H9 (cell line): Measurements from ENCODE around the gene R3HDM1. TPM values are rescaled to one million over a fixed set of nuclear protein-coding genes. Genes with fewer than 3 reads are reported as not detected.

ENCODE experiments used
- DNase-seq: peaks from one replicate; pipeline ENCODE4 v3.0.0-alpha.2; 2017
- H2AFZ ChIP-seq: one replicate; pipeline ENCODE4 v1.6.1; 2013; ENCODE audit warnings: mild to moderate bottlenecking, low read length, control low read depth, moderate library complexity
- H2AK5ac ChIP-seq: 2 replicates; pipeline ENCODE4 v1.6.1; 2013; ENCODE audit warnings: low read length, control low read depth, mixed read lengths; ENCODE audit not compliant: insufficient read length
- H2BK120ac ChIP-seq: one replicate; pipeline ENCODE4 v1.6.1; 2013; ENCODE audit warnings: low read depth, mild to moderate bottlenecking, low read length, control low read depth, inconsistent platforms; ENCODE audit not compliant: poor library complexity, severe bottlenecking
- H2BK12ac ChIP-seq: 2 replicates; pipeline ENCODE4 v1.6.1; 2013; ENCODE audit warnings: low read length, control low read depth, mixed read lengths, low read depth; ENCODE audit not compliant: insufficient read length
- H2BK15ac ChIP-seq: 2 replicates; pipeline ENCODE4 v1.6.1; 2013; ENCODE audit warnings: low read depth, low read length, control low read depth
- H2BK20ac ChIP-seq: one replicate; pipeline ENCODE4 v1.6.1; 2013; ENCODE audit warnings: low read depth, mild to moderate bottlenecking, low read length, control low read depth, inconsistent platforms; ENCODE audit not compliant: poor library complexity, severe bottlenecking
- H2BK5ac ChIP-seq: 2 replicates; pipeline ENCODE4 v1.6.1; 2013; ENCODE audit warnings: low read length, control low read depth, mixed read lengths; ENCODE audit not compliant: insufficient read length
- H3K14ac ChIP-seq: 2 replicates; pipeline ENCODE4 v1.6.1; 2013; ENCODE audit warnings: low read length, control low read depth; ENCODE audit not compliant: insufficient read depth
- H3K18ac ChIP-seq: 2 replicates; pipeline ENCODE4 v1.6.1; 2013; ENCODE audit warnings: low read depth, mild to moderate bottlenecking, mixed read lengths, low read length, control low read depth; ENCODE audit not compliant: insufficient read length
- H3K23ac ChIP-seq: 2 replicates; pipeline ENCODE4 v1.6.1; 2013; ENCODE audit warnings: low read length, control low read depth, mixed read lengths, low read depth; ENCODE audit not compliant: insufficient read length
- H3K23me2 ChIP-seq: 2 replicates; pipeline ENCODE4 v1.6.1; 2013; ENCODE audit warnings: low read depth, mild to moderate bottlenecking, mixed read lengths, low read length, control low read depth; ENCODE audit not compliant: insufficient read length, poor library complexity, severe bottlenecking
- H3K27ac ChIP-seq: 2 replicates; pipeline ENCODE4 v1.5.1; 2013; ENCODE audit warnings: low read length, control low read depth, mixed read lengths, low read depth; ENCODE audit not compliant: insufficient read length
- H3K27me3 ChIP-seq: 2 replicates; pipeline ENCODE4 v1.6.1; 2013; ENCODE audit warnings: low read length, control low read depth, inconsistent platforms; ENCODE audit not compliant: insufficient read depth
- H3K4ac ChIP-seq: 2 replicates; pipeline ENCODE4 v1.6.1; 2013; ENCODE audit warnings: low read depth, mild to moderate bottlenecking, control low read depth, inconsistent platforms, low read length, moderate library complexity
- H3K4me1 ChIP-seq: 2 replicates; pipeline ENCODE4 v1.6.1; 2013; ENCODE audit warnings: low read length, control low read depth, inconsistent platforms; ENCODE audit not compliant: insufficient read depth
- H3K4me2 ChIP-seq: 2 replicates; pipeline ENCODE4 v1.6.1; 2013; ENCODE audit warnings: low read length, control low read depth, mixed read lengths; ENCODE audit not compliant: insufficient read length, insufficient read depth
- H3K56ac ChIP-seq: 2 replicates; pipeline ENCODE4 v1.6.1; 2013; ENCODE audit warnings: low read depth, mild to moderate bottlenecking, mixed read lengths, low read length, control low read depth; ENCODE audit not compliant: insufficient read length
- H3K79me1 ChIP-seq: 2 replicates; pipeline ENCODE4 v1.6.1; 2013; ENCODE audit warnings: low read depth, mild to moderate bottlenecking, moderate library complexity, low read length, control low read depth, inconsistent platforms; ENCODE audit not compliant: insufficient read depth, poor library complexity, severe bottlenecking
- H3K79me2 ChIP-seq: 2 replicates; pipeline ENCODE4 v1.6.1; 2013; ENCODE audit warnings: low read length, control low read depth, inconsistent platforms; ENCODE audit not compliant: insufficient read depth
- H3K9ac ChIP-seq: 2 replicates; pipeline ENCODE4 v1.6.1; 2013; ENCODE audit warnings: low read length, control low read depth, mixed read lengths; ENCODE audit not compliant: insufficient read length; ENCODE audit errors: extremely low read depth
- H3K9me3 ChIP-seq: one replicate; pipeline ENCODE4 v1.6.1; 2013; ENCODE audit warnings: low read depth, low read length, inconsistent platforms; ENCODE audit not compliant: control insufficient read depth
- H3T11ph ChIP-seq: one replicate; pipeline ENCODE4 v1.6.1; 2013; ENCODE audit warnings: mild to moderate bottlenecking, low read length, control low read depth, inconsistent platforms
- H4K20me1 ChIP-seq: one replicate; pipeline ENCODE4 v1.6.1; 2013; ENCODE audit not compliant: control insufficient read depth, insufficient read length, insufficient read depth
- H4K5ac ChIP-seq: 2 replicates; pipeline ENCODE4 v1.6.1; 2013; ENCODE audit warnings: low read depth, mild to moderate bottlenecking, mixed read lengths, low read length, control low read depth; ENCODE audit not compliant: insufficient read length
- H4K8ac ChIP-seq: replicated peaks from 2 replicates; pipeline ENCODE4 v1.6.1; 2013; ENCODE audit warnings: low read length, control low read depth, mixed read lengths, low read depth; ENCODE audit not compliant: insufficient read length
- H4K91ac ChIP-seq: 2 replicates; pipeline ENCODE4 v1.6.1; 2013; ENCODE audit warnings: low read depth, mild to moderate bottlenecking, moderate library complexity, mixed read lengths, low read length, control low read depth; ENCODE audit not compliant: insufficient read length
- H3K27ac Mint-ChIP-seq, 3 experiments: 2 replicates in 2 of 3; 3 replicates in 1 of 3; pipeline ENCODE4 v1.8.0; 2020 to 2021; ENCODE audit warnings: mixed read lengths in 3 of 3, mild to moderate bottlenecking in 1 of 3, moderate library complexity in 1 of 3
- H3K27me3 Mint-ChIP-seq: 2 replicates; pipeline ENCODE4 v1.8.0; 2021; ENCODE audit warnings: low read depth, mild to moderate bottlenecking, moderate library complexity, mixed read lengths
- H3K36me3 Mint-ChIP-seq, 3 experiments: 2 replicates in 2 of 3; 3 replicates in 1 of 3; pipeline ENCODE4 v1.8.0; 2020 to 2021; ENCODE audit warnings: low read depth in 3 of 3, mixed read lengths in 3 of 3; ENCODE audit not compliant: insufficient read depth in 1 of 3
- H3K4me1 Mint-ChIP-seq, 2 experiments: 2 replicates each; pipeline ENCODE4 v1.8.0; 2020; ENCODE audit warnings: mixed read lengths in 2 of 2
- H3K4me3 Mint-ChIP-seq, 2 experiments: 2 replicates in 1 of 2; 3 replicates in 1 of 2; pipeline ENCODE4 v1.8.0; 2020 to 2021; ENCODE audit warnings: mild to moderate bottlenecking in 2 of 2, mixed read lengths in 2 of 2, moderate library complexity in 1 of 2
- H3K9me3 Mint-ChIP-seq, 2 experiments: 2 replicates in 1 of 2; 3 replicates in 1 of 2; pipeline ENCODE4 v1.8.0; 2020; ENCODE audit warnings: mild to moderate bottlenecking in 2 of 2, mixed read lengths in 2 of 2, moderate library complexity in 1 of 2
- WGBS: extraction: QIAGEN DNeasy Blood & Tissue Kit; methylation state at CpG from one replicate; pipeline ENCODE4 v1.1.7; 2013; ENCODE audit warnings: missing lambda C conversion rate, low lambda C conversion rate, mixed read lengths; ENCODE audit not compliant: insufficient read length; ENCODE audit errors: extremely low coverage; 5-methylcytosine and 5-hydroxymethylcytosine counted together
- total RNA-seq: library from RNA; stranded (reverse); gene quantifications from 2 replicates; pipeline ENCODE4 v1.2.1, GENCODE V29; 2021
- TF ChIP-seq, protein P1 (sequence below): fragments of 200-600 bp; sonication (generic); conservative IDR thresholded peaks from 3 replicates; pipeline ENCODE4 v1.8.0; 2021; ENCODE audit warnings: antibody characterized with exemption, mild to moderate bottlenecking

R3HDM1 gene
- total RNA-seq, 1 experiment from 2014 or later: 58.8 TPM

DNA sequence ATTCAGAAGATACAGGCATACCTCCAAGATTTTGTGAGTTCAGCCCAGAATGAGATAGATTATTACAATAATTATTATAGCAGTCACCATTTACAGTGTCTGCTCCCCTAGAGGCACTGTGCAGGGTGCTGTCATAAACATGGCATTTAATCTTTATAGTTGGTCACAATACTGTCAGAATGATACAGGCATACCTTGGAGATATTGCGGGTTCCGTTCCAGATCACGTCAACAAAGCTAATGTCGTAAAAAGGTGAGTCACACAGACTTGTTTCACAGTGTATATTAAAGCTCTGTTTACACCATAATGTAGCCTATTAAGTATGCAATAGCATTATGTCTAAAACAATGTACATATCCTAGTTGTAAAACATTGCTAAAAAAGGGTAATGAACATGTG, 45.8 kb upstream of the R3HDM1 start:
- H3K9me3 ChIP-seq: no peaks in the 10 kb centered on the region
- WGBS: no CpG with 5 or more reads among the region's 4 CpGs

More for the DNA sequence above, 45.8 kb upstream of the R3HDM1 start:
- no peak overlapping the region for H4K91ac ChIP-seq
- H3K79me2 ChIP-seq: no peaks in the 10 kb centered on the region
- H2BK120ac ChIP-seq: no peak overlapping the region
- no peak overlapping the region for H4K8ac ChIP-seq
- H3T11ph ChIP-seq: no peak overlapping the region
- H3K4ac ChIP-seq: no peak overlapping the region
- TF ChIP-seq, protein P1, sequence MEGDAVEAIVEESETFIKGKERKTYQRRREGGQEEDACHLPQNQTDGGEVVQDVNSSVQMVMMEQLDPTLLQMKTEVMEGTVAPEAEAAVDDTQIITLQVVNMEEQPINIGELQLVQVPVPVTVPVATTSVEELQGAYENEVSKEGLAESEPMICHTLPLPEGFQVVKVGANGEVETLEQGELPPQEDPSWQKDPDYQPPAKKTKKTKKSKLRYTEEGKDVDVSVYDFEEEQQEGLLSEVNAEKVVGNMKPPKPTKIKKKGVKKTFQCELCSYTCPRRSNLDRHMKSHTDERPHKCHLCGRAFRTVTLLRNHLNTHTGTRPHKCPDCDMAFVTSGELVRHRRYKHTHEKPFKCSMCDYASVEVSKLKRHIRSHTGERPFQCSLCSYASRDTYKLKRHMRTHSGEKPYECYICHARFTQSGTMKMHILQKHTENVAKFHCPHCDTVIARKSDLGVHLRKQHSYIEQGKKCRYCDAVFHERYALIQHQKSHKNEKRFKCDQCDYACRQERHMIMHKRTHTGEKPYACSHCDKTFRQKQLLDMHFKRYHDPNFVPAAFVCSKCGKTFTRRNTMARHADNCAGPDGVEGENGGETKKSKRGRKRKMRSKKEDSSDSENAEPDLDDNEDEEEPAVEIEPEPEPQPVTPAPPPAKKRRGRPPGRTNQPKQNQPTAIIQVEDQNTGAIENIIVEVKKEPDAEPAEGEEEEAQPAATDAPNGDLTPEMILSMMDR: no peak
- no peak overlapping the region for H3K27ac Mint-ChIP-seq
- no peak for DNase-seq
- no peaks in the 10 kb centered on the region for H4K20me1 ChIP-seq
- H3K14ac ChIP-seq: no peak overlapping the region
- no peak overlapping the region for H2BK5ac ChIP-seq
- H2AK5ac ChIP-seq: no peak overlapping the region
- no peak overlapping the region for H3K56ac ChIP-seq
- no peak overlapping the region for H3K18ac ChIP-seq
- H3K4me2 ChIP-seq: no peak overlapping the region
- no peaks in the 10 kb centered on the region for H3K4me1 ChIP-seq
- no peaks in the 10 kb centered on the region; a peak in 1 of 4 replicates for H3K4me1 Mint-ChIP-seq
- no peak overlapping the region for H2BK15ac ChIP-seq
- H3K27me3 ChIP-seq: no peaks in the 10 kb centered on the region
- H3K27me3 Mint-ChIP-seq: no peaks in the 10 kb centered on the region
- no peaks in the 10 kb centered on the region for H3K23me2 ChIP-seq
- no peaks in the 10 kb centered on the region for H3K79me1 ChIP-seq
- H3K9ac ChIP-seq: no peak overlapping the region
- no peak overlapping the region for H4K5ac ChIP-seq
- no peak overlapping the region for H3K27ac ChIP-seq
- no peak overlapping the region for H2AFZ ChIP-seq
- no peak overlapping the region for H2BK12ac ChIP-seq
- H2BK20ac ChIP-seq: no peak overlapping the region
- no peak overlapping the region for H3K23ac ChIP-seq
- peaks cover 41 to 51% (median 45%) of the 10 kb centered on the region in 3 experiments for H3K36me3 Mint-ChIP-seq
- no peak overlapping the region for H3K4me3 Mint-ChIP-seq
- peaks cover 16 to 27% of the 10 kb centered on the region in 2 experiments; a peak in 4 of 5 replicates for H3K9me3 Mint-ChIP-seq
